ENCODE measurements around the gene MCM9.
"Not testable (repeated sequence)": the region's sequence is repeated elsewhere in the genome, so short reads cannot be mapped to it uniquely, and the experiment has no call there.

MCM9 gene

GRCh38 chr6:118781897-118782296 lies 153.1 kb downstream of the MCM9 start:
- Histone ChIP-seq H3K4me1 (ENCODE audit: control insufficient read depth, insufficient read depth, low read length) (peaks cover 3% of the 10 kb centered on the region), H3K4me3 (ENCODE audit: low read length) (no peak overlapping the region), H3K36me3 (ENCODE audit: control insufficient read depth, insufficient read depth, low read length) (no peaks in the 10 kb centered on the region), H3K27ac (ENCODE audit: low read depth, low read length) (no peak overlapping the region), H3K27me3 (ENCODE audit: control insufficient read depth, insufficient read depth, low read length) (no peaks in the 10 kb centered on the region), H3K9ac (ENCODE audit: low read length) (no peak overlapping the region)

GRCh38 chr6:118780668-118781067 lies 154.3 kb downstream of the MCM9 start:
- no peak overlapping the region for H3K27ac ChIP-seq (ENCODE audit: low read depth, low read length)
- H3K4me1 ChIP-seq (ENCODE audit: control insufficient read depth, insufficient read depth, low read length) = peaks cover 3% of the 10 kb centered on the region
- H3K36me3 ChIP-seq (ENCODE audit: control insufficient read depth, insufficient read depth, low read length) = no peaks in the 10 kb centered on the region
- no peak overlapping the region for H3K4me3 ChIP-seq (ENCODE audit: low read length)
- H3K27me3 ChIP-seq (ENCODE audit: control insufficient read depth, insufficient read depth, low read length) = no peaks in the 10 kb centered on the region
- no peak overlapping the region for H3K9ac ChIP-seq (ENCODE audit: low read length)

GRCh38 chr6:118776607-118777549 lies 158.1 kb downstream of the MCM9 start:
- no peaks in the 10 kb centered on the region for H3K4me1 ChIP-seq (ENCODE audit: control insufficient read depth, insufficient read depth, low read length)
- H3K4me3 ChIP-seq (ENCODE audit: low read length) = no peak overlapping the region
- H3K36me3 ChIP-seq (ENCODE audit: control insufficient read depth, insufficient read depth, low read length) = no peaks in the 10 kb centered on the region
- no peak overlapping the region for H3K27ac ChIP-seq (ENCODE audit: low read depth, low read length)
- H3K27me3 ChIP-seq (ENCODE audit: control insufficient read depth, insufficient read depth, low read length) = no peaks in the 10 kb centered on the region
- H3K9ac ChIP-seq (ENCODE audit: low read length) = no peak overlapping the region

DNA sequence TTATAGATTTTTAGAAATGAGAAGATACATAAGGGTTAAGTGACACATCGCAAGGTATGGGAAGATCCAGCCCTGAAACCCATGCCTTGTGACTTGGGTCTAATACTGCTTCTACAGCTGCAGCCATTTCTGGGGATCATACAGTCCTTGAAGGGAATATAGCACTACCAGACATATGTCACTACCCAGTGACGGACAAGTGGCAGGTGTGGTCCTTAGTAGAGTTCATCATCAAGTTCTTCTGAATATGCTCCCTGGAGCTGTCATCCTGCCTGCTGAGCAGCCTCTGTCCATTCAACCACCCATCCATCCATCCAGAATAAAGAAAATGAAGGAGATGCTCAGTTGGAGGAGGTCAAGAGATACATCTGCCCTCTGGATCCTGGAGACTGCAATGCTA lies 159.6 kb downstream of the MCM9 start:
- H3K4me3 ChIP-seq (ENCODE audit: low read length) = no peak overlapping the region

DNA sequence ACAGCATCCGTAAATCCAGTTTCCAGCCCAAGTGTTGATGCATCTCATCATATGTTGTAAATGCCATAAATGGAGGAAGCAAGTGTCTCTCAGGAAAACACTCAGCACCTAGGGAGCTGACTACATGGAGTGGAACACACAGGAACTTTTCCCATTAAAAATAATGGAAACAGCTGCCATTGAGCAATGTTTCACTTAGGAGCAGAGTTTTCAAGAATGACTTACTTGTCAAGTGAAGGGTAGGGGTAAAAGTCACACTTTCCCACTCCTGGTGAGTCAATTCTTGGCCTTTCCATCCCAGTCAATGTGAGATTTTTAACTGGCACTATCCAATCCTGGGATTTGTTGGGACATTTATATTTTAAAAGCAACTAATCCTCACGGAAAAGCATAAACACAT lies 160.4 kb downstream of the MCM9 start:
- Histone ChIP-seq H3K9ac (ENCODE audit: low read length) (no peak overlapping the region), H3K27ac (ENCODE audit: low read depth, low read length) (no peak overlapping the region), H3K4me1 (ENCODE audit: control insufficient read depth, insufficient read depth, low read length) (no peaks in the 10 kb centered on the region), H3K4me3 (ENCODE audit: low read length) (no peak overlapping the region), H3K36me3 (ENCODE audit: control insufficient read depth, insufficient read depth, low read length) (no peaks in the 10 kb centered on the region), H3K27me3 (ENCODE audit: control insufficient read depth, insufficient read depth, low read length) (no peaks in the 10 kb centered on the region)

More for the DNA sequence above, 159.6 kb downstream of the MCM9 start:
- no peak overlapping the region for H3K9ac ChIP-seq (ENCODE audit: low read length)
- H3K4me1 ChIP-seq (ENCODE audit: control insufficient read depth, insufficient read depth, low read length) = no peaks in the 10 kb centered on the region
- no peaks in the 10 kb centered on the region for H3K27me3 ChIP-seq (ENCODE audit: control insufficient read depth, insufficient read depth, low read length)
- no peak overlapping the region for H3K27ac ChIP-seq (ENCODE audit: low read depth, low read length)
- no peaks in the 10 kb centered on the region for H3K36me3 ChIP-seq (ENCODE audit: control insufficient read depth, insufficient read depth, low read length)

GRCh38 chr6:118772886-118773285 lies 162.1 kb downstream of the MCM9 start:
- Histone ChIP-seq H3K9ac (ENCODE audit: low read length) (no peak overlapping the region), H3K4me3 (ENCODE audit: low read length) (no peak overlapping the region), H3K36me3 (ENCODE audit: control insufficient read depth, insufficient read depth, low read length) (no peaks in the 10 kb centered on the region), H3K27ac (ENCODE audit: low read depth, low read length) (no peak overlapping the region), H3K27me3 (ENCODE audit: control insufficient read depth, insufficient read depth, low read length) (no peaks in the 10 kb centered on the region), H3K4me1 (ENCODE audit: control insufficient read depth, insufficient read depth, low read length) (no peaks in the 10 kb centered on the region)

DNA sequence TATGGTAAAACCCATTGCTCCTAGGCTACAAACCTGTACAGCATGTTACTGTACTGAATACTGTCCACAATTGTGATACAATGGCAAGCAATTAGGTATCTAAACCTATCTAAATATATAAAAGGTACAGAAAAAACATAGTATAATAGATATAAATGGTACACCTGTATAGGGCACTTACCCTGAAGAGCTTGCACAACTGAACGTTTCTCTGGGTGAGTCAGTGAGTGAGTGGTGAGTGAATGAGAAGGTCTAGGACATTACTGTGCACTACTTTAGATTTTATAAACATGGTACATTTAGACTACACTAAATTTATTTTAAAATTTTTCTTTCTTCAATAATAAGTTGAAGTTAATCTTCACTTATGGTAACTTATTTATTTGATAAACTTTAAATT lies 163.7 kb downstream of the MCM9 start:
- Histone ChIP-seq H3K4me1 (ENCODE audit: control insufficient read depth, insufficient read depth, low read length) (no peaks in the 10 kb centered on the region), H3K9ac (ENCODE audit: low read length) (no peak overlapping the region), H3K27me3 (ENCODE audit: control insufficient read depth, insufficient read depth, low read length) (no peaks in the 10 kb centered on the region), H3K27ac (ENCODE audit: low read depth, low read length) (no peak overlapping the region), H3K4me3 (ENCODE audit: low read length) (no peak overlapping the region), H3K36me3 (ENCODE audit: control insufficient read depth, insufficient read depth, low read length) (no peaks in the 10 kb centered on the region)

DNA sequence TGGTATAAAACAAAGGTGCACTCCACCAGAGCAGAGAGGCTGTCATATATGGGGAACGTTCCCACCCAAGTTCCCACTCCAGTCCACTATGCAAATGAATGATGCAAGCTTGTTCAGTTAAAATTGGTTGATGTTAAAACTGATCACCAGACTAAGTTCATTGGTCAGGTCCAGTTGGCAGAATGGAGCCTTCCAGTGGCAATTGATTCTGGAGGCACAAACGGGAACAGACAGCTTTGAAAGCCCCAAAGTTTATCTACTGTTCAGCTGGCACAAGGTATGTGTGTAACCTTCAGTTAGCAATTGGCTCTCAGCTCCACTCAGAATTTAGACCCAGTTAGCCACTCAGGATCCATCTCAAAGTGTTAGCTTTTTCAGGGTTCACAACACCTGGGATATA lies 164.1 kb downstream of the MCM9 start:
- Histone ChIP-seq H3K27ac (ENCODE audit: low read depth, low read length) (no peak overlapping the region), H3K4me1 (ENCODE audit: control insufficient read depth, insufficient read depth, low read length) (no peaks in the 10 kb centered on the region), H3K27me3 (ENCODE audit: control insufficient read depth, insufficient read depth, low read length) (no peaks in the 10 kb centered on the region), H3K9ac (ENCODE audit: low read length) (no peak overlapping the region), H3K4me3 (ENCODE audit: low read length) (no peak overlapping the region), H3K36me3 (ENCODE audit: control insufficient read depth, insufficient read depth, low read length) (no peaks in the 10 kb centered on the region)

DNA sequence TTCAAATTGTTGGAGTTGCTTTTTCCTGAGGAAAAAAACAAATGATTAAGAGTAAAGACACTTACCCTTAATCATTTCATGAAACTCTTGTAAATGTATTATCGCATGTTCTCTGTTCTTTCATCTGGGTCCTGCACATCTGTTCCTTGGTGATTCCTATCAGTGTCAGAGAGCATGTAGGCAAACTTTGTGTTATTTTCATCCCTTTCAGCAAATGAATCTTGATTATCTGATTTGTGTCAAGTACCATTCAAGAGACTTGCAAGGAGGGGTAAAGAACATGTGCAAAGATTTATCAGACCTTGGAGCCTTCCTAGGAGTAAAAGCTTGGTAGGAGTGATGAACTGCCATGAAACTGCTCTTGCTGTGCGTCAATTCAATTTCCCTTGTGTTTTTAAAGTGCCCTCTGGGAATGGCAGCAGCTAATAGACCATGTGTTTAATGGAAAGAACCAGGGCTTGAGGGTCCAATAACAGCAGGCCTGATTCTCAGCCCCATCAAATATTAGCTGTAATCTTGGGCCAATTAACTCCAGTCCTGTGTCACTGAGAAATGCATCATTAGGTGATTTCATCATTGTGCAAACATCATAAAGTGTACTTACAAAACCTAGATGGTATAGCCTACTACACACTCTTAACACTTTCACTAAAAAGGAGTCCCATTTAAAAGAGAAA lies 164.7 kb downstream of the MCM9 start:
- H3K4me3 ChIP-seq (ENCODE audit: low read length) = no peak overlapping the region

DNA sequence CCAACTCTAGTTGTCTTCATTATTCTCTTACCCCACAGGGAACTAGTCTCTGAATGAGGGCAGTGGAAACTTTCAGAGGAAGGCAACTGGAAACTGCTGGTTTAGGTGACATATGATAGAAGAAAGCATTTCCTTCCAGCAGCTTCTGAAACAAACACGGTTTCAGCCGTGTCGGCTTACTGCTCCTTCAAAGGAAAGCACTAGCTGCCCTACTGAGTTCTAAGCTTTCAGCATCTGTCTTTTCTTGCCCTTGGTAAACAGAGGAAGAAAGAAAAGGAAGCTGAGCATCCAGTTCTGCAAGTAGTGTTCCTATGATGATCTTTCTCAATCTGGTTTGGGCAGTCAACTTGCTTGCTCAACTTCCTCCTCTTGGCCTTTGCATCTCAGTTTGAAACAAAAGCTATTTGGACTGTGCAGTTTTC lies 166.0 kb downstream of the MCM9 start:
- Histone ChIP-seq H3K36me3 (ENCODE audit: control insufficient read depth, insufficient read depth, low read length) (no peaks in the 10 kb centered on the region), H3K4me1 (ENCODE audit: control insufficient read depth, insufficient read depth, low read length) (no peaks in the 10 kb centered on the region), H3K4me3 (ENCODE audit: low read length) (no peak overlapping the region), H3K27ac (ENCODE audit: low read depth, low read length) (no peak overlapping the region), H3K27me3 (ENCODE audit: control insufficient read depth, insufficient read depth, low read length) (no peaks in the 10 kb centered on the region), H3K9ac (ENCODE audit: low read length) (no peak overlapping the region)

More for the DNA sequence above, 164.7 kb downstream of the MCM9 start:
- H3K4me1 ChIP-seq (ENCODE audit: control insufficient read depth, insufficient read depth, low read length) = no peaks in the 10 kb centered on the region
- no peak overlapping the region for H3K27ac ChIP-seq (ENCODE audit: low read depth, low read length)
- H3K36me3 ChIP-seq (ENCODE audit: control insufficient read depth, insufficient read depth, low read length) = no peaks in the 10 kb centered on the region
- H3K27me3 ChIP-seq (ENCODE audit: control insufficient read depth, insufficient read depth, low read length) = no peaks in the 10 kb centered on the region
- no peak overlapping the region for H3K9ac ChIP-seq (ENCODE audit: low read length)

DNA sequence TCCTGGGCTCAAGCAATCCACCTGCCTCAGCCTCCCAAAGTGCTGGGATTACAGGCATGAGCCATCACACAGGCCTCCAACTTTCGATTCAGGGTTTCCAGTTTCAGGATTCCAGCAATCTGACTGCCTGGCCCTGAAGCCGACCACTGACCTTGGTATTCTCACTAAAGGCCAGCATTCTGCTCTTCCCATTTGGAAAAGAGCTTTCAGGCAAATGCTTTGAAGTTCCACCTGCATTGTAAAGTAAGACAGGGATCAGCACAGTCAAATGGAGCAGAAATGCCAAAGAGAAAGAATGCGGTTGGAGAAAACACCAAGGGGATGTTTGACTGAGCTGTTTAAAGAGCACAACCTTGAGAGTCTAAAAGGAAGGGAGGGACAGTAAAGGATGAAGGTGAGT lies 166.5 kb downstream of the MCM9 start:
- Histone ChIP-seq H3K27ac (ENCODE audit: low read depth, low read length) (no peak overlapping the region), H3K9ac (ENCODE audit: low read length) (no peak overlapping the region), H3K36me3 (ENCODE audit: control insufficient read depth, insufficient read depth, low read length) (no peaks in the 10 kb centered on the region), H3K4me3 (ENCODE audit: low read length) (no peak overlapping the region), H3K27me3 (ENCODE audit: control insufficient read depth, insufficient read depth, low read length) (no peaks in the 10 kb centered on the region), H3K4me1 (ENCODE audit: control insufficient read depth, insufficient read depth, low read length) (no peaks in the 10 kb centered on the region)

GRCh38 chr6:118765316-118765715 lies 169.6 kb downstream of the MCM9 start:
- not testable (repeated sequence) for H3K4me1 ChIP-seq (ENCODE audit: control insufficient read depth, insufficient read depth, low read length); H3K4me3 ChIP-seq (ENCODE audit: low read length); H3K27me3 ChIP-seq (ENCODE audit: control insufficient read depth, insufficient read depth, low read length); H3K27ac ChIP-seq (ENCODE audit: low read depth, low read length); H3K9ac ChIP-seq (ENCODE audit: low read length); H3K36me3 ChIP-seq (ENCODE audit: control insufficient read depth, insufficient read depth, low read length)
